Measurements from ENCODE around the gene MRTFA.

MRTFA gene

GRCh38 chr22:40583053-40583741, 53.3 kb downstream of the MRTFA start:
- no peak for DNase-seq (ENCODE audit: low read depth)
- no peak overlapping the region for H3K4me3 ChIP-seq (ENCODE audit: control insufficient read depth, low read depth, low read length)
- no peak for TF ChIP-seq CTCF (IDR thresholded peaks at IDR 0.05; ENCODE audit: control insufficient read depth, insufficient read depth, low read depth, low read length, missing control alignments)

- no peak for DNase-seq (ENCODE audit: low read depth)
- TF ChIP-seq CTCF (IDR thresholded peaks at IDR 0.05; ENCODE audit: control insufficient read depth, insufficient read depth, low read depth, low read length, missing control alignments), result no peak
- H3K4me3 ChIP-seq (ENCODE audit: control insufficient read depth, low read depth, low read length), result no peak overlapping the region
These were observed 54.5 kb downstream of the MRTFA start for GRCh38 chr22:40582063-40582462.

- TF ChIP-seq CTCF (IDR thresholded peaks at IDR 0.05; ENCODE audit: control insufficient read depth, insufficient read depth, low read depth, low read length, missing control alignments), result no peak
- no peak overlapping the region for H3K4me3 ChIP-seq (ENCODE audit: control insufficient read depth, low read depth, low read length)
- no peak for DNase-seq (ENCODE audit: low read depth)
These were observed 55.9 kb downstream of the MRTFA start for GRCh38 chr22:40580631-40581030.

GRCh38 chr22:40578171-40578570, 58.3 kb downstream of the MRTFA start:
- TF ChIP-seq CTCF (IDR thresholded peaks at IDR 0.05; ENCODE audit: control insufficient read depth, insufficient read depth, low read depth, low read length, missing control alignments), result no peak

GRCh38 chr22:40572976-40573375, 63.5 kb downstream of the MRTFA start:
- H3K4me3 ChIP-seq (ENCODE audit: control insufficient read depth, low read depth, low read length), result no peak overlapping the region
- DNase-seq (ENCODE audit: low read depth), result no peak
- TF ChIP-seq CTCF (IDR thresholded peaks at IDR 0.05; ENCODE audit: control insufficient read depth, insufficient read depth, low read depth, low read length, missing control alignments), result no peak

More at GRCh38 chr22:40578171-40578570, 58.3 kb downstream of the MRTFA start:
- no peak for DNase-seq (ENCODE audit: low read depth)
- H3K4me3 ChIP-seq (ENCODE audit: control insufficient read depth, low read depth, low read length), result no peak overlapping the region

- no peak for DNase-seq (ENCODE audit: low read depth)
- no peak for TF ChIP-seq CTCF (IDR thresholded peaks at IDR 0.05; ENCODE audit: control insufficient read depth, insufficient read depth, low read depth, low read length, missing control alignments)
- H3K4me3 ChIP-seq (ENCODE audit: control insufficient read depth, low read depth, low read length), result no peak overlapping the region
These were observed 64.6 kb downstream of the MRTFA start for GRCh38 chr22:40571887-40572286.
